Heart right ventricle (tissue), 16 donors: ENCODE measurements around the gene RPS6KA6. TPM values are rescaled to one million over a fixed set of nuclear protein-coding genes. Genes with fewer than 3 reads are reported as not detected.

ENCODE experiments used
- ATAC-seq, 8 donors: fragments of 200-7000 bp; cut with Tn5 transposase; one replicate each; pipeline ENCODE4 v1.9.1; 2020; ENCODE audit warnings: mild to moderate bottlenecking in 8 of 8, moderate library complexity in 8 of 8, moderate number of reproducible peaks in 1 of 8
- DNase-seq, 2 donors: peaks; one replicate each; pipeline ENCODE4 v3.0.0-alpha.2; 2020
- H3K27ac ChIP-seq, 10 donors: fragments of 200-600 bp; sonication (generic) in 2 of 10; one replicate each; pipeline versions ENCODE4 v1.5.0 to v1.8.0; 2020 to 2022; ENCODE audit warnings: mild to moderate bottlenecking in 3 of 10
- H3K27me3 ChIP-seq, 7 donors: fragments of 200-600 bp; one replicate each; pipeline ENCODE4 v1.8.0; 2021 to 2022; ENCODE audit warnings: mild to moderate bottlenecking in 2 of 7
- H3K36me3 ChIP-seq, 9 donors: fragments of 200-600 bp; sonication (generic) in 1 of 9; one replicate each; pipeline versions ENCODE4 v1.5.0 to v1.8.0; 2020 to 2022; ENCODE audit warnings: mild to moderate bottlenecking in 2 of 9
- H3K4me1 ChIP-seq, 9 donors: fragments of 200-600 bp; sonication (generic) in 1 of 9; one replicate each; pipeline versions ENCODE4 v1.5.0 to v1.8.0; 2020 to 2022; ENCODE audit warnings: mild to moderate bottlenecking in 4 of 9
- H3K4me3 ChIP-seq, 10 donors: fragments of 200-600 bp; sonication (generic) in 2 of 10; one replicate each; pipeline versions ENCODE4 v1.5.0 to v1.8.0; 2020 to 2022; ENCODE audit warnings: mild to moderate bottlenecking in 7 of 10, moderate library complexity in 2 of 10
- H3K9me3 ChIP-seq, 11 donors: fragments of 200-600 bp in 10 of 11; sonication (generic) in 2 of 11; one replicate each; pipeline versions ENCODE4 v1.5.0 to v1.8.0; 2013 to 2022; ENCODE audit warnings: mild to moderate bottlenecking in 2 of 11, control low read depth in 1 of 11, moderate library complexity in 1 of 11
- CTCF ChIP-seq, 9 donors: fragments of 200-600 bp; sonication (generic) in 2 of 9; IDR thresholded peaks; one replicate each; pipeline versions ENCODE4 v1.5.0 to v1.8.0; 2021 to 2022; ENCODE audit warnings: antibody characterized with exemption in 9 of 9, mild to moderate bottlenecking in 5 of 9, moderate library complexity in 1 of 9
- WGBS, 2 donors: extraction: QIAGEN DNeasy Blood & Tissue Kit; methylation state at CpG; one replicate each; pipeline ENCODE4 v1.1.7; 2013; ENCODE audit warnings: inconsistent platforms in 1 of 2; 5-methylcytosine and 5-hydroxymethylcytosine counted together
- intact Hi-C, 10 donors: fragments of 100-400 bp; cut with DNase I; formaldehyde crosslinking; loops; one replicate each; pipeline versions ENCODE4 v1.11.1 to v1.14.2; 2022
- microRNA-seq, 2 donors: library from miRNA; unstranded; fragments of <30 nt; microRNA quantifications; one replicate each; pipeline ENCODE4 v1.2.0, GENCODE V29; 2021
- polyA plus RNA-seq, 2 donors: library from polyadenylated mRNA; stranded (reverse); fragments of 200-250 nt; gene quantifications; one replicate each; pipeline ENCODE4 v1.2.3, GENCODE V29; 2013
- total RNA-seq, 10 donors: library from RNA; stranded (reverse); fragmentation: NEBNext Ultra II Directional in 3 of 10; extraction: Animal tissue kit (Norgen Biotek cat#: 25700) in 3 of 10; gene quantifications; one replicate each; pipeline versions ENCODE4 v1.2.1 to v1.2.4, GENCODE V29; 2021 to 2023
- donor health status: Arrhythmogenic right ventricular cardiomyopathy.
- donor health status: ischemic (EF 13 %, LVEDD 7.1; RV severe dilation, severe dysfunction).
- donor health status: healthy with polysubstance abuse.
- donor health status: DM: no; HTN: yes; CAD: no.
- donor health status: DM: no; HTN: no; CAD: no.
- donor health status: ischemic (EF 25% LVEDD 6.9; RV normal size, moderate dysfunction).
- donor health status: ischemic (EF 25% LVEDD 5.7; RV mildly dilated, moderate dysfunction).
- donor health status: healthy.
- donor health status: DM: yes; HTN: yes; CAD: no.
- donor health status: Ischemic cardiomyopathy.
- donor health status: ischemic (EF 35%, LVEDD 5.7; RV mildly dilated, moderate dysfunction).
- donor health status: nonischemic (EF 11% LVEDD 7.7; RV severe dilation, severe dysfunction).
- donor health status: DM: yes; HTN: yes; CAD: no.
- donor health status: PGD.
- donor health status: ischemic (EF 29% LVEDD 5.4; RV normal size, mild dysfunction).
- donor health status: nonischemic (EF 23%, LVEDD 6.1; RV moderate dilation, normal function).

Gene RPS6KA6
- total and polyA plus RNA-seq, 12 donors = 0.04 to 1.3 (median 0.45) TPM

GRCh38 chrX:84064164-84064563 is 123.8 kb downstream of the RPS6KA6 start:
- no peaks in the 10 kb centered on the region for H3K4me1 ChIP-seq
- H3K27me3 ChIP-seq = no peaks in the 10 kb centered on the region
- no peak for ATAC-seq
- peaks cover 0 to 14% (median 0%) of the 10 kb centered on the region in 11 donors for H3K9me3 ChIP-seq
- 84 to 89% methylated on average over 4 of the region's 4 CpGs for WGBS, 2 donors
- TF ChIP-seq CTCF (IDR thresholded peaks at IDR 0.05) = no peak
- no peak overlapping the region for H3K27ac ChIP-seq
- H3K36me3 ChIP-seq = no peaks in the 10 kb centered on the region
- no peak for DNase-seq
- H3K4me3 ChIP-seq = no peak overlapping the region
- intact Hi-C loops = no loop called here

- intact Hi-C loops = no loop called here
- ATAC-seq = no peak
- Histone ChIP-seq H3K36me3 (no peaks in the 10 kb centered on the region), H3K4me1 (no peaks in the 10 kb centered on the region), H3K9me3 (no peaks in the 10 kb centered on the region), H3K27me3 (peaks cover 0 to 12% (median 0%) of the 10 kb centered on the region in 7 donors), H3K27ac (no peak overlapping the region), H3K4me3 (no peak overlapping the region)
- 56 to 65% methylated on average over 2 of the region's 2 CpGs for WGBS, 2 donors
- no peak for TF ChIP-seq CTCF (IDR thresholded peaks at IDR 0.05)
- DNase-seq = no peak
Measured at GRCh38 chrX:84047339-84047738, 140.7 kb downstream of the RPS6KA6 start.

- intact Hi-C loops = no loop called here
- ATAC-seq (no peak), DNase-seq (no peak)
- WGBS, 2 donors = 28 to 32% methylated on average over 7 of the region's 7 CpGs
- no peaks in the 10 kb centered on the region for H3K36me3 ChIP-seq
- H3K27ac ChIP-seq = no peak overlapping the region
- no peak overlapping the region for H3K4me3 ChIP-seq
- H3K9me3 ChIP-seq = no peaks in the 10 kb centered on the region
- peaks cover 0 to 12% (median 0%) of the 10 kb centered on the region in 7 donors for H3K27me3 ChIP-seq
- peak in 8 of 9 donors; percentile 17 to 76 (median 49) for TF ChIP-seq CTCF (IDR thresholded peaks at IDR 0.05)
- H3K4me1 ChIP-seq = no peaks in the 10 kb centered on the region
Measured at GRCh38 chrX:84046403-84046984, 141.5 kb downstream of the RPS6KA6 start.

GRCh38 chrX:84044051-84044450 is 143.9 kb downstream of the RPS6KA6 start:
- intact Hi-C loops = no loop called here
- WGBS, 2 donors = 62 to 67% methylated on average over 4 of the region's 4 CpGs
- Histone ChIP-seq H3K9me3 (no peaks in the 10 kb centered on the region), H3K36me3 (no peaks in the 10 kb centered on the region), H3K4me3 (no peak overlapping the region), H3K4me1 (no peaks in the 10 kb centered on the region), H3K27ac (no peak overlapping the region), H3K27me3 (peaks cover 0 to 12% (median 0%) of the 10 kb centered on the region in 7 donors)
- ATAC-seq = no peak
- DNase-seq = no peak
- no peak for TF ChIP-seq CTCF (IDR thresholded peaks at IDR 0.05)

Small RNA genes lying within 50 kb of the gene (microRNA-seq; reads per million reads assigned to microRNA genes)
- gene MIR548I4 = 0 reads per million in 2 donors
